Measurements from ENCODE around the gene LOXL1. TPM values are rescaled to one million over a fixed set of nuclear protein-coding genes. Genes with fewer than 3 reads are reported as not detected.
A peak's percentile ranks its signal among the peaks of the same experiment; 100 is the strongest.

LOXL1 gene
- total and polyA plus RNA-seq, 2 of the 4 experiments (the other 2 are of a cell fraction): 148 to 332 TPM

DNA sequence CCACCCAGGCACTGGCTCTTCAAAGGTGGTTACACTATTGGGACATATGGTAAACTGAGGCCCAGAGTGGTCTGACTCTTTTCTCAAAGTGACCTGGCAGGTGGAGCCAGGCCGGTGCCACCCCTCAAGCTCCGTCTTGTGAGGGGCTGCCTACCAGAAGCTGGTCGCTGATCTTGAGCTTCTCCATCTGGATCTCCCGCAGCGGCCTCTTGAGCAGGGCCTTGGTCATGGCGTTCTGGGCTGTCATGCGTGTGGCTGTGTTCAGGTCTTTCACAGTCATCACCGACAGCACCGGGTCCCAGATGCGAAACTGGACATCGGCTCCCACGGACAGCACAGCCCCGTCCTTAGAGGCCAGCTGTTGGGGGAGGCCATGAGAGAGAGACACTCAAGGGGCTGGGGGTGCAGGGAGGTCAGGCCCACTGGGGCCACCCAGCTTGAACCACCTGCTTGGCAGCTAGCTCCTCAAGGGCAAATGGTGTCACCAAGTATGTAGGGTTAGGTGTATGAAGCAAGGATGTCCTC, 62.2 kb downstream of the LOXL1 start:
- Histone ChIP-seq H3K23ac (ENCODE audit: low read depth, low read length) (no peak overlapping the region), H3K14ac (replicated peaks; ENCODE audit: low read depth, low read length) (peak overlapping the region; percentile 54; the same call in 1 of the 2 replicates), H3K4me2 (ENCODE audit: low read depth, low read length) (no peak overlapping the region), H2AK9ac (replicated peaks; ENCODE audit: low read depth, low read length, poor library complexity) (peak overlapping the region; percentile 86), H2BK120ac (ENCODE audit: low read depth, low read length) (peak overlapping the region; percentile 50; the same call in 1 of the 2 replicates), H3K9me3 (ENCODE audit: control insufficient read depth, insufficient read depth, low read length) (no peaks in the 10 kb centered on the region), H3K9ac (ENCODE audit: low read depth, low read length) (no peak overlapping the region), H4K5ac (ENCODE audit: low read depth, low read length) (peak overlapping the region; percentile 23; the same call in 1 of the 2 replicates), H4K91ac (ENCODE audit: insufficient read depth, low read depth, low read length) (peak overlapping the region; percentile 54; the same call in 1 of the 2 replicates), H3K79me1 (ENCODE audit: low read depth in 1 of 2, low read length in 2 of 2) (peaks cover 0 to 44% of the 10 kb centered on the region in 2 experiments; a peak in 3 of 4 replicates), H3K9me1 (ENCODE audit: insufficient read depth, low read length) (peaks cover 44% of the 10 kb centered on the region), H3K18ac (ENCODE audit: low read depth, low read length) (peak overlapping the region; percentile 52; the same call in 1 of the 2 replicates), H3K36me3 (ENCODE audit: control insufficient read depth, insufficient read depth, low read length) (no peaks in the 10 kb centered on the region), H3K27ac (ENCODE audit: insufficient read depth, low read length) (no peak overlapping the region; the same call in 1 of the 2 replicates), H2AFZ (replicated peaks; ENCODE audit: low read length, poor library complexity) (peak overlapping the region; percentile 24), H2BK15ac (ENCODE audit: low read depth, low read length) (peak overlapping the region; percentile 37; the same call in 1 of the 3 replicates), H3K4me3 (ENCODE audit: insufficient read depth, low read depth, low read length) (no peak overlapping the region), H2BK5ac (ENCODE audit: low read depth, low read length, poor library complexity, severe bottlenecking) (peak overlapping the region; percentile 51), H4K20me1 (ENCODE audit: insufficient read depth, low read length) (no peaks in the 10 kb centered on the region), H3K27me3 (ENCODE audit: control insufficient read depth, insufficient read depth, low read length) (no peaks in the 10 kb centered on the region), H4K8ac (ENCODE audit: low read depth in 2 of 2, low read length in 2 of 2) (peak overlapping the region in 1 of 2 experiments; percentile 41; a peak in 1 of 4 replicates), H3K4ac (ENCODE audit: low read depth, low read length) (peak overlapping the region; percentile 66), H2BK20ac (ENCODE audit: low read depth, low read length) (peak overlapping the region; percentile 69), H3K56ac (ENCODE audit: extremely low read depth, insufficient read depth, low read length) (no peak overlapping the region), H2AK5ac (ENCODE audit: low read depth, low read length) (peak overlapping the region; percentile 64), H3K4me1 (ENCODE audit: control insufficient read depth, insufficient read depth, low read length) (peaks cover 41% of the 10 kb centered on the region)
- no peak for ATAC-seq (ENCODE audit: low read depth)
- intact Hi-C loops (cut with micrococcal nuclease) (no loop called here), in situ Hi-C loops (cut with MboI; ENCODE audit: low sequenced_read_pairs) (no loop called here), dilution Hi-C loops (cut with HindIII; ENCODE audit: low sequenced_read_pairs, unreplicated experiment) (no loop called here)
- 99% methylated on average over 8 of the region's 13 CpGs; no CpG with 5 or more reads in 1 of the 2 experiments for WGBS, 2 experiments (ENCODE audit: extremely low coverage in 2 of 2, insufficient read length in 1 of 2)
- DNase-seq: no peak
- BruUV-seq (replicated peaks): no TSS peak
- ChIA-PET CTCF (no interaction called here), POLR2A (ENCODE audit: unreplicated experiment) (no interaction called here)
- TF ChIP-seq, protein P1, sequence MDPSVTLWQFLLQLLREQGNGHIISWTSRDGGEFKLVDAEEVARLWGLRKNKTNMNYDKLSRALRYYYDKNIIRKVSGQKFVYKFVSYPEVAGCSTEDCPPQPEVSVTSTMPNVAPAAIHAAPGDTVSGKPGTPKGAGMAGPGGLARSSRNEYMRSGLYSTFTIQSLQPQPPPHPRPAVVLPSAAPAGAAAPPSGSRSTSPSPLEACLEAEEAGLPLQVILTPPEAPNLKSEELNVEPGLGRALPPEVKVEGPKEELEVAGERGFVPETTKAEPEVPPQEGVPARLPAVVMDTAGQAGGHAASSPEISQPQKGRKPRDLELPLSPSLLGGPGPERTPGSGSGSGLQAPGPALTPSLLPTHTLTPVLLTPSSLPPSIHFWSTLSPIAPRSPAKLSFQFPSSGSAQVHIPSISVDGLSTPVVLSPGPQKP (IDR thresholded peaks at IDR 0.05; ENCODE audit: borderline replicate concordance, low read depth, low read length): no peak
- TF ChIP-seq MAZ (IDR thresholded peaks at IDR 0.05; ENCODE audit: borderline replicate concordance, low read depth, low read length): 0 out of 2 replicates have a peak, but pooled peaks have one; percentile 1
